Measurements from ENCODE around the gene ZNF341. TPM values are rescaled to one million over a fixed set of nuclear protein-coding genes. Genes with fewer than 3 reads are reported as not detected.
A peak's percentile ranks its signal among the peaks of the same experiment; 100 is the strongest.

Gene ZNF341
- total and polyA plus RNA-seq, 9 of the 15 experiments (the other 6 are each of a cell fraction or from before 2014, with no cell fraction given), result 0.08 to 2.6 (median 1.0) TPM

DNA sequence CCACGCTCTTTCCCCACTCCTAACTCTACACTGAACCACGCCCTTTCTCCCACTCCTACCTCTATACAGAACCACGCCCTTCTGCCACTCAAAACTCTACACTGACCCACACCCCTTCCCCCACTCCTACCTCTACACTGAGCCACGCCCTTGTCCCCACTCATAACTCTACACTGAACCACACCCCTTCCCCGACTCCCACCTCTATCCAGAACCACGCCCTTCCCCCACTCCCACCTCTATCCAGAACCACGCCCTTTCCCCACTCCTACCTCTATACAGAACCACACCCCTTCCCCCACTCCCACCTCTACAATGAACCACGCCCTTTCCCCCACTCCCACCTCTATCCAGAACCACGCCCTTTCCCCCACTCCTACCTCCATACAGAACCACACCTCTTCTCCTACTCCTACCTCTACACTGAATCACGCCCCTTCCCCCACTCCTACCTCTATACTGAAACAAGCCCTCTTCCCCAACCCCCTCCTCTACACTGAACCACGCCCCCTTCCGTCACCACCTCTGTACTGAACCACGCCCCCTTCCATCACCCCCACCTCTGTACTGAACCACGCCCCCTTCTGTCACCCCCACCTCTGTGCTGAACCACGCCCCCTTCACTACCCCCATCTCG is 21.8 kb upstream of the ZNF341 start (continued):
- TF ChIP-seq, protein P1, sequence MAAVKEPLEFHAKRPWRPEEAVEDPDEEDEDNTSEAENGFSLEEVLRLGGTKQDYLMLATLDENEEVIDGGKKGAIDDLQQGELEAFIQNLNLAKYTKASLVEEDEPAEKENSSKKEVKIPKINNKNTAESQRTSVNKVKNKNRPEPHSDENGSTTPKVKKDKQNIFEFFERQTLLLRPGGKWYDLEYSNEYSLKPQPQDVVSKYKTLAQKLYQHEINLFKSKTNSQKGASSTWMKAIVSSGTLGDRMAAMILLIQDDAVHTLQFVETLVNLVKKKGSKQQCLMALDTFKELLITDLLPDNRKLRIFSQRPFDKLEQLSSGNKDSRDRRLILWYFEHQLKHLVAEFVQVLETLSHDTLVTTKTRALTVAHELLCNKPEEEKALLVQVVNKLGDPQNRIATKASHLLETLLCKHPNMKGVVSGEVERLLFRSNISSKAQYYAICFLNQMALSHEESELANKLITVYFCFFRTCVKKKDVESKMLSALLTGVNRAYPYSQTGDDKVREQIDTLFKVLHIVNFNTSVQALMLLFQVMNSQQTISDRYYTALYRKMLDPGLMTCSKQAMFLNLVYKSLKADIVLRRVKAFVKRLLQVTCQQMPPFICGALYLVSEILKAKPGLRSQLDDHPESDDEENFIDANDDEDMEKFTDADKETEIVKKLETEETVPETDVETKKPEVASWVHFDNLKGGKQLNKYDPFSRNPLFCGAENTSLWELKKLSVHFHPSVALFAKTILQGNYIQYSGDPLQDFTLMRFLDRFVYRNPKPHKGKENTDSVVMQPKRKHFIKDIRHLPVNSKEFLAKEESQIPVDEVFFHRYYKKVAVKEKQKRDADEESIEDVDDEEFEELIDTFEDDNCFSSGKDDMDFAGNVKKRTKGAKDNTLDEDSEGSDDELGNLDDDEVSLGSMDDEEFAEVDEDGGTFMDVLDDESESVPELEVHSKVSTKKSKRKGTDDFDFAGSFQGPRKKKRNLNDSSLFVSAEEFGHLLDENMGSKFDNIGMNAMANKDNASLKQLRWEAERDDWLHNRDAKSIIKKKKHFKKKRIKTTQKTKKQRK (IDR thresholded peaks at IDR 0.05; ENCODE audit: borderline replicate concordance, low read depth, low read length), result no peak
- TF ChIP-seq GATAD2A (IDR thresholded peaks at IDR 0.05), result peak; percentile 61; the same call in 1 of the 2 replicates
- no peak for TF ChIP-seq NEUROD1 (IDR thresholded peaks at IDR 0.05; ENCODE audit: borderline replicate concordance, low read depth, low read length, partially characterized antibody)
- no peak for TF ChIP-seq BRCA1 (IDR thresholded peaks at IDR 0.05)
- no peak for TF ChIP-seq BRCA1 (CRISPR knock-in tag; IDR thresholded peaks at IDR 0.05)
- TF ChIP-seq MYC (IDR thresholded peaks at IDR 0.05; ENCODE audit: low read depth, low read length), result no peak
- TF ChIP-seq MYC (CRISPR knock-in tag; IDR thresholded peaks at IDR 0.05; ENCODE audit: borderline replicate concordance, low read depth), result no peak
- TF ChIP-seq KAT7 (CRISPR knock-in tag; IDR thresholded peaks at IDR 0.05; ENCODE audit: borderline replicate concordance), result no peak
- TF ChIP-seq ADNP (tag; IDR thresholded peaks at IDR 0.05), result no peak
- TF ChIP-seq CBFB (CRISPR knock-in tag; IDR thresholded peaks at IDR 0.05), result no peak
- TF ChIP-seq CHD1 (IDR thresholded peaks at IDR 0.05; ENCODE audit: low read length), result no peak
- TF ChIP-seq ZNF140 (CRISPR knock-in tag; IDR thresholded peaks at IDR 0.05), result no peak
- no peak for TF ChIP-seq ZBTB17 (CRISPR knock-in tag; IDR thresholded peaks at IDR 0.05)
- TF ChIP-seq, protein P2, sequence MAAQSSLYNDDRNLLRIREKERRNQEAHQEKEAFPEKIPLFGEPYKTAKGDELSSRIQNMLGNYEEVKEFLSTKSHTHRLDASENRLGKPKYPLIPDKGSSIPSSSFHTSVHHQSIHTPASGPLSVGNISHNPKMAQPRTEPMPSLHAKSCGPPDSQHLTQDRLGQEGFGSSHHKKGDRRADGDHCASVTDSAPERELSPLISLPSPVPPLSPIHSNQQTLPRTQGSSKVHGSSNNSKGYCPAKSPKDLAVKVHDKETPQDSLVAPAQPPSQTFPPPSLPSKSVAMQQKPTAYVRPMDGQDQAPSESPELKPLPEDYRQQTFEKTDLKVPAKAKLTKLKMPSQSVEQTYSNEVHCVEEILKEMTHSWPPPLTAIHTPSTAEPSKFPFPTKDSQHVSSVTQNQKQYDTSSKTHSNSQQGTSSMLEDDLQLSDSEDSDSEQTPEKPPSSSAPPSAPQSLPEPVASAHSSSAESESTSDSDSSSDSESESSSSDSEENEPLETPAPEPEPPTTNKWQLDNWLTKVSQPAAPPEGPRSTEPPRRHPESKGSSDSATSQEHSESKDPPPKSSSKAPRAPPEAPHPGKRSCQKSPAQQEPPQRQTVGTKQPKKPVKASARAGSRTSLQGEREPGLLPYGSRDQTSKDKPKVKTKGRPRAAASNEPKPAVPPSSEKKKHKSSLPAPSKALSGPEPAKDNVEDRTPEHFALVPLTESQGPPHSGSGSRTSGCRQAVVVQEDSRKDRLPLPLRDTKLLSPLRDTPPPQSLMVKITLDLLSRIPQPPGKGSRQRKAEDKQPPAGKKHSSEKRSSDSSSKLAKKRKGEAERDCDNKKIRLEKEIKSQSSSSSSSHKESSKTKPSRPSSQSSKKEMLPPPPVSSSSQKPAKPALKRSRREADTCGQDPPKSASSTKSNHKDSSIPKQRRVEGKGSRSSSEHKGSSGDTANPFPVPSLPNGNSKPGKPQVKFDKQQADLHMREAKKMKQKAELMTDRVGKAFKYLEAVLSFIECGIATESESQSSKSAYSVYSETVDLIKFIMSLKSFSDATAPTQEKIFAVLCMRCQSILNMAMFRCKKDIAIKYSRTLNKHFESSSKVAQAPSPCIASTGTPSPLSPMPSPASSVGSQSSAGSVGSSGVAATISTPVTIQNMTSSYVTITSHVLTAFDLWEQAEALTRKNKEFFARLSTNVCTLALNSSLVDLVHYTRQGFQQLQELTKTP (IDR thresholded peaks at IDR 0.05; ENCODE audit: low read depth in 1 of 2, partially characterized antibody in 2 of 2), result no peak
- no peak for TF ChIP-seq TBP (optimal IDR thresholded peaks at IDR 0.05; ENCODE audit: low read depth, low read length)
- no peak for TF ChIP-seq FOXJ3 (CRISPR knock-in tag; IDR thresholded peaks at IDR 0.05)
- TF ChIP-seq HNRNPK (IDR thresholded peaks at IDR 0.05; ENCODE audit: low read depth, low read length, poor library complexity, severe bottlenecking), result no peak
- no peak for TF ChIP-seq HSF4 (CRISPR knock-in tag; IDR thresholded peaks at IDR 0.05; ENCODE audit: borderline replicate concordance)
- no peak for TF ChIP-seq ZNF589 (CRISPR knock-in tag; IDR thresholded peaks at IDR 0.05; ENCODE audit: low read depth)
- no peak for TF ChIP-seq CREB1 (IDR thresholded peaks at IDR 0.05)
- peak; percentile 19; the same call in 1 of the 2 replicates for TF ChIP-seq CREB1 (CRISPR knock-in tag; IDR thresholded peaks at IDR 0.05)
- no peak for TF ChIP-seq MAFK (IDR thresholded peaks at IDR 0.05; ENCODE audit: low read length)
- TF ChIP-seq RBM15 (IDR thresholded peaks at IDR 0.05; ENCODE audit: insufficient read depth, low read length), result no peak

All from K562 (cell line).